Measurements from ENCODE around the gene PROSER2.

DNA sequence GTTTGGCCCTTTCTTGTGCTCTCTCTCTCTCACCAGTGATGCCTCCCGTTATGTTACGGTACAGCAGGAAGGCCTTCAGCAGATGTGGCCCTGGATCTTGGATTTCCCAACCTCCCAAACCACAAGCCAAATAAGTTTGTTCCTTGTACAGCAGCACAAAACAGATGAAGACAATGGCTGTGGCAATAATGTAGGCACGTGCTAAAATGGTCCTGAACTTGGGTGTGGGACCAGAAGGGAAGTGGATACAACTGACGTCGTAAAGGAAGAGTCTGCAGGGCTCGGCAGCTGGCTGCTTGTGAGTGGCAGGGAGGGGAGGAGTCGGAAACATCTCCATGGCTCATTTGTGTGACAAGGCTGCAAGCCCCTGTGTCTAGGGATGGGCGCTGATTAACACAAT, 26.8 kb downstream of the PROSER2 start:
- TF ChIP-seq, protein P1, sequence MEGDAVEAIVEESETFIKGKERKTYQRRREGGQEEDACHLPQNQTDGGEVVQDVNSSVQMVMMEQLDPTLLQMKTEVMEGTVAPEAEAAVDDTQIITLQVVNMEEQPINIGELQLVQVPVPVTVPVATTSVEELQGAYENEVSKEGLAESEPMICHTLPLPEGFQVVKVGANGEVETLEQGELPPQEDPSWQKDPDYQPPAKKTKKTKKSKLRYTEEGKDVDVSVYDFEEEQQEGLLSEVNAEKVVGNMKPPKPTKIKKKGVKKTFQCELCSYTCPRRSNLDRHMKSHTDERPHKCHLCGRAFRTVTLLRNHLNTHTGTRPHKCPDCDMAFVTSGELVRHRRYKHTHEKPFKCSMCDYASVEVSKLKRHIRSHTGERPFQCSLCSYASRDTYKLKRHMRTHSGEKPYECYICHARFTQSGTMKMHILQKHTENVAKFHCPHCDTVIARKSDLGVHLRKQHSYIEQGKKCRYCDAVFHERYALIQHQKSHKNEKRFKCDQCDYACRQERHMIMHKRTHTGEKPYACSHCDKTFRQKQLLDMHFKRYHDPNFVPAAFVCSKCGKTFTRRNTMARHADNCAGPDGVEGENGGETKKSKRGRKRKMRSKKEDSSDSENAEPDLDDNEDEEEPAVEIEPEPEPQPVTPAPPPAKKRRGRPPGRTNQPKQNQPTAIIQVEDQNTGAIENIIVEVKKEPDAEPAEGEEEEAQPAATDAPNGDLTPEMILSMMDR (IDR thresholded peaks at IDR 0.05 in 8 of 11, conservative IDR thresholded peaks at IDR 0.05 in 3 of 11): no peak
- no peak for TF ChIP-seq POLR2AphosphoS5 (IDR thresholded peaks at IDR 0.05)

Data from spleen (tissue), 7 donors.